GM23248 (cell line): ENCODE measurements around the gene SNRPD2. TPM values are rescaled to one million over a fixed set of nuclear protein-coding genes. Genes with fewer than 3 reads are reported as not detected.

Experiments used
- DNase-seq: peaks from one replicate; pipeline ENCODE4 v3.0.0-alpha.2; 2015
- H2AFZ ChIP-seq: fragments of 200-600 bp; sonication (generic); 2 replicates; pipeline ENCODE4 v1.6.1; 2016; ENCODE audit warnings: antibody characterized with exemption
- H3F3A ChIP-seq: fragments of 200-600 bp; sonication (generic); 2 replicates; pipeline ENCODE4 v1.6.1; 2016; ENCODE audit warnings: mild to moderate bottlenecking, antibody characterized with exemption, mixed run types; ENCODE audit not compliant: insufficient read depth
- H3K27ac ChIP-seq: fragments of 200-600 bp; sonication (generic); 2 replicates; pipeline ENCODE4 v1.5.1; 2016; ENCODE audit warnings: mild to moderate bottlenecking
- H3K27me3 ChIP-seq: fragments of 200-600 bp; sonication (generic); replicated peaks from 2 replicates; pipeline ENCODE4 v1.6.1; 2016; ENCODE audit warnings: mild to moderate bottlenecking; ENCODE audit not compliant: insufficient read depth
- H3K36me3 ChIP-seq: fragments of 200-600 bp; sonication (generic); 2 replicates; pipeline ENCODE4 v1.6.1; 2016; ENCODE audit warnings: low read depth, mild to moderate bottlenecking
- H3K4me1 ChIP-seq: fragments of 200-600 bp; sonication (generic); 2 replicates; pipeline ENCODE4 v1.6.1; 2016; ENCODE audit warnings: mild to moderate bottlenecking; ENCODE audit not compliant: insufficient read depth
- H3K4me2 ChIP-seq: fragments of 200-600 bp; sonication (generic); one replicate; pipeline ENCODE4 v1.6.1; 2016; ENCODE audit warnings: mild to moderate bottlenecking; ENCODE audit not compliant: unreplicated experiment
- H3K4me3 ChIP-seq: fragments of 200-600 bp; sonication (generic); 2 replicates; pipeline ENCODE4 v1.5.1; 2016; ENCODE audit warnings: mild to moderate bottlenecking
- H3K79me2 ChIP-seq: fragments of 200-600 bp; sonication (generic); 2 replicates; pipeline ENCODE4 v1.6.1; 2016; ENCODE audit warnings: mild to moderate bottlenecking; ENCODE audit not compliant: insufficient read depth
- H3K9ac ChIP-seq: fragments of 200-600 bp; sonication (generic); 2 replicates; pipeline ENCODE4 v1.6.1; 2016; ENCODE audit warnings: mild to moderate bottlenecking
- H3K9me2 ChIP-seq: fragments of 200-600 bp; sonication (generic); 2 replicates; pipeline ENCODE4 v1.6.1; 2016; ENCODE audit warnings: mixed run types, mild to moderate bottlenecking, moderate library complexity; ENCODE audit not compliant: insufficient read depth
- H3K9me3 ChIP-seq: fragments of 200-600 bp; sonication (generic); one replicate; pipeline ENCODE4 v1.6.1; 2017; ENCODE audit warnings: low read depth
- H4K20me1 ChIP-seq: fragments of 200-600 bp; sonication (generic); 2 replicates; pipeline ENCODE4 v1.6.0; 2016; ENCODE audit not compliant: insufficient read depth
- EZH2 ChIP-seq: fragments of 200-600 bp; sonication (generic); IDR thresholded peaks from 2 replicates; pipeline ENCODE4 v1.6.1; 2018; ENCODE audit warnings: antibody characterized with exemption, mild to moderate bottlenecking; ENCODE audit not compliant: insufficient read depth, poor library complexity, severe bottlenecking
- EZH2phosphoT487 ChIP-seq: fragments of 200-600 bp; sonication (generic); IDR thresholded peaks from 2 replicates; pipeline ENCODE4 v1.6.1; 2018; ENCODE audit warnings: antibody characterized with exemption, moderate library complexity, mild to moderate bottlenecking, low read depth; ENCODE audit not compliant: insufficient read depth
- WGBS, 2 experiments: methylation state at CpG; one replicate each; pipeline ENCODE4 v1.1.6; 2015 to 2017; ENCODE audit warnings: low lambda C conversion rate in 2 of 2, low coverage in 1 of 2; ENCODE audit errors: missing lambda C conversion rate in 2 of 2; 5-methylcytosine and 5-hydroxymethylcytosine counted together
- in situ Hi-C: fragments of 300-500 bp; cut with MboI; formaldehyde crosslinking; loops from 2 replicates; pipeline ENCODE4 v1.15.0; 2020
- polyA plus RNA-seq: library from polyadenylated mRNA; unstranded; fragments of >200 nt; fragmentation: Nextera tagmentation; extraction: Ambion mirVana; gene quantifications from 2 replicates; pipeline ENCODE4 v1.2.1, GENCODE V29; 2016
- total RNA-seq: library from RNA; depleted of rRNA; stranded (reverse); fragments of >200 nt; shearing (Covaris generic); gene quantifications from 2 replicates; pipeline ENCODE4 v1.2.3, GENCODE V29; 2014

Gene SNRPD2
- total and polyA plus RNA-seq, 2 experiments from 2014 or later, result 129 to 544 TPM

- in situ Hi-C loops, result no loop called here
- no peak for DNase-seq
- peak overlapping the region; percentile 47 for H3K4me2 ChIP-seq
- peaks cover 2% of the 10 kb centered on the region; the same call in 1 of the 2 replicates for H3F3A ChIP-seq
- H3K4me1 ChIP-seq, result no peaks in the 10 kb centered on the region
- 42 to 46% methylated on average over 9 of the region's 9 CpGs for WGBS, 2 experiments
- H3K4me3 ChIP-seq, result peak overlapping the region; percentile 62
- no peak for TF ChIP-seq EZH2
- no peak for TF ChIP-seq EZH2phosphoT487
- H4K20me1 ChIP-seq, result no peaks in the 10 kb centered on the region
- no peaks in the 10 kb centered on the region for H3K79me2 ChIP-seq
- no peak overlapping the region for H3K9ac ChIP-seq
- H3K36me3 ChIP-seq, result no peaks in the 10 kb centered on the region
- peak overlapping the region; percentile 63 for H2AFZ ChIP-seq
- no peaks in the 10 kb centered on the region for H3K9me2 ChIP-seq
- no peaks in the 10 kb centered on the region for H3K27me3 ChIP-seq
- no peaks in the 10 kb centered on the region for H3K9me3 ChIP-seq
- H3K27ac ChIP-seq, result no peak overlapping the region
These were observed 45.4 kb downstream of the SNRPD2 start for GRCh38 chr19:45646345-45646698.

GRCh38 chr19:45645631-45646344, 46.0 kb downstream of the SNRPD2 start:
- in situ Hi-C loops, result no loop called here
- Histone ChIP-seq H3K4me1 (no peaks in the 10 kb centered on the region), H2AFZ (peak overlapping the region; percentile 63), H4K20me1 (no peaks in the 10 kb centered on the region), H3K79me2 (no peaks in the 10 kb centered on the region), H3K27me3 (no peaks in the 10 kb centered on the region), H3K4me3 (peak overlapping the region; percentile 62), H3K4me2 (peak overlapping the region; percentile 47), H3K27ac (no peak overlapping the region), H3F3A (peaks cover 7% of the 10 kb centered on the region), H3K9me2 (no peaks in the 10 kb centered on the region), H3K9ac (no peak overlapping the region; the same call in 1 of the 2 replicates), H3K9me3 (no peaks in the 10 kb centered on the region), H3K36me3 (no peaks in the 10 kb centered on the region)
- DNase-seq, result peak; percentile 92
- TF ChIP-seq EZH2 (no peak), EZH2phosphoT487 (no peak)
- 3% methylated on average over 24 to 27 of the region's 27 CpGs for WGBS, 2 experiments

- H3F3A ChIP-seq, result peaks cover 10% of the 10 kb centered on the region
- peak overlapping the region; percentile 47 for H3K4me2 ChIP-seq
- H3K36me3 ChIP-seq, result no peaks in the 10 kb centered on the region
- H3K9ac ChIP-seq, result no peak overlapping the region
- 2 to 9% methylated on average over 15 to 22 of the region's 35 CpGs for WGBS, 2 experiments
- H3K4me1 ChIP-seq, result no peaks in the 10 kb centered on the region
- H2AFZ ChIP-seq, result peak overlapping the region; percentile 63
- no peaks in the 10 kb centered on the region for H3K27me3 ChIP-seq
- DNase-seq, result no peak
- H3K9me2 ChIP-seq, result no peaks in the 10 kb centered on the region
- no peaks in the 10 kb centered on the region for H3K9me3 ChIP-seq
- no peak overlapping the region for H3K27ac ChIP-seq
- H4K20me1 ChIP-seq, result no peaks in the 10 kb centered on the region
- H3K4me3 ChIP-seq, result peak overlapping the region; percentile 62
- no peaks in the 10 kb centered on the region for H3K79me2 ChIP-seq
- TF ChIP-seq EZH2 (no peak), EZH2phosphoT487 (no peak)
- in situ Hi-C loops, result no loop called here
These were observed 46.6 kb downstream of the SNRPD2 start for GRCh38 chr19:45645068-45645630.

GRCh38 chr19:45643927-45644771, 47.6 kb downstream of the SNRPD2 start:
- no peaks in the 10 kb centered on the region for H3K36me3 ChIP-seq
- H3K9ac ChIP-seq, result no peak overlapping the region
- no peak overlapping the region for H3K4me2 ChIP-seq
- H4K20me1 ChIP-seq, result no peaks in the 10 kb centered on the region
- no peak overlapping the region for H3K27ac ChIP-seq
- H3F3A ChIP-seq, result peaks cover 14% of the 10 kb centered on the region
- H3K4me3 ChIP-seq, result no peak overlapping the region
- no peaks in the 10 kb centered on the region for H3K79me2 ChIP-seq
- no peaks in the 10 kb centered on the region for H3K27me3 ChIP-seq
- DNase-seq, result no peak
- H2AFZ ChIP-seq, result no peak overlapping the region
- H3K9me2 ChIP-seq, result no peaks in the 10 kb centered on the region
- no peak for TF ChIP-seq EZH2
- TF ChIP-seq EZH2phosphoT487, result no peak
- in situ Hi-C loops, result no loop called here
- no peaks in the 10 kb centered on the region for H3K4me1 ChIP-seq
- no peaks in the 10 kb centered on the region for H3K9me3 ChIP-seq
- 45 to 53% methylated on average over 13 to 14 of the region's 14 CpGs for WGBS, 2 experiments
